Muscle of leg (tissue), 11 donors: ENCODE measurements around the gene BHLHE23. TPM values are rescaled to one million over a fixed set of nuclear protein-coding genes. Genes with fewer than 3 reads are reported as not detected.
A peak's percentile ranks its signal among the peaks of the same experiment; 100 is the strongest.

Experiments
- DNase-seq: peaks from one replicate; pipeline ENCODE4 v3.0.0; 2013
- H3K27ac ChIP-seq: one replicate; pipeline ENCODE4 v1.5.1; 2013; ENCODE audit warnings: mild to moderate bottlenecking, low read length, control low read depth
- H3K27me3 ChIP-seq: one replicate; pipeline ENCODE4 v1.6.1; 2013; ENCODE audit warnings: low read length; ENCODE audit not compliant: control insufficient read depth, insufficient read depth
- H3K36me3 ChIP-seq: one replicate; pipeline ENCODE4 v1.6.1; 2013; ENCODE audit warnings: low read length; ENCODE audit not compliant: control insufficient read depth, insufficient read depth
- H3K4me1 ChIP-seq: one replicate; pipeline ENCODE4 v1.6.1; 2013; ENCODE audit warnings: low read length; ENCODE audit not compliant: control insufficient read depth, insufficient read depth
- H3K4me3 ChIP-seq: one replicate; pipeline ENCODE4 v1.5.1; 2013; ENCODE audit warnings: low read length, control low read depth
- H3K9me3 ChIP-seq: replicated peaks from 2 replicates; pipeline ENCODE4 v1.6.1; 2013; ENCODE audit warnings: low read depth, low read length; ENCODE audit not compliant: control insufficient read depth
- WGBS: methylation state at CpG from one replicate; pipeline ENCODE4 v1.1.5; 2013; ENCODE audit warnings: missing lambda C conversion rate; ENCODE audit not compliant: insufficient coverage; 5-methylcytosine and 5-hydroxymethylcytosine counted together
- polyA plus RNA-seq, 8 donors: library from polyadenylated mRNA; unstranded; fragments of 120-200 nt; gene quantifications; one replicate each; pipeline versions ENCODE4 v1.2.1 to v1.2.3, GENCODE V29; 2013; ENCODE audit warnings: inconsistent platforms in 1 of 8, low replicate concordance in 1 of 8; ENCODE audit not compliant: insufficient read length in 8 of 8, insufficient read depth in 1 of 8
- total RNA-seq: library from RNA; stranded (reverse); fragments of 120-200 nt; gene quantifications from one replicate; pipeline ENCODE4 v1.2.4, GENCODE V29; 2013

Gene BHLHE23
- total and polyA plus RNA-seq, 9 donors, result not detected

GRCh38 chr20:63000958-63001357 is 5.8 kb downstream of the BHLHE23 start:
- Histone ChIP-seq H3K9me3 (no peaks in the 10 kb centered on the region), H3K4me3 (no peak overlapping the region), H3K36me3 (no peaks in the 10 kb centered on the region), H3K27ac (no peak overlapping the region), H3K4me1 (peaks cover 6% of the 10 kb centered on the region), H3K27me3 (peaks cover 87% of the 10 kb centered on the region)
- WGBS, result 40% methylated on average over 7 of the region's 11 CpGs
- DNase-seq, result no peak

- no peaks in the 10 kb centered on the region for H3K9me3 ChIP-seq
- H3K36me3 ChIP-seq, result no peaks in the 10 kb centered on the region
- no peak overlapping the region for H3K4me3 ChIP-seq
- H3K27me3 ChIP-seq, result peaks cover 82% of the 10 kb centered on the region
- WGBS, result 85% methylated on average over 11 of the region's 14 CpGs
- H3K27ac ChIP-seq, result no peak overlapping the region
- DNase-seq, result no peak
- H3K4me1 ChIP-seq, result peaks cover 15% of the 10 kb centered on the region
These were observed 6.7 kb downstream of the BHLHE23 start for GRCh38 chr20:63000036-63000435.

- Histone ChIP-seq H3K9me3 (no peaks in the 10 kb centered on the region), H3K27me3 (peaks cover 81% of the 10 kb centered on the region), H3K36me3 (no peaks in the 10 kb centered on the region), H3K4me3 (no peak overlapping the region), H3K27ac (no peak overlapping the region), H3K4me1 (peaks cover 18% of the 10 kb centered on the region)
- 70% methylated on average over 15 of the region's 16 CpGs for WGBS
- no peak for DNase-seq
These were observed 7.2 kb downstream of the BHLHE23 start for GRCh38 chr20:62999580-62999979.

- no peak overlapping the region for H3K4me3 ChIP-seq
- H3K27ac ChIP-seq, result no peak overlapping the region
- peaks cover 28% of the 10 kb centered on the region for H3K4me1 ChIP-seq
- H3K27me3 ChIP-seq, result peaks cover 75% of the 10 kb centered on the region
- WGBS, result 88% methylated on average over 4 of the region's 5 CpGs
- H3K9me3 ChIP-seq, result no peaks in the 10 kb centered on the region
- no peaks in the 10 kb centered on the region for H3K36me3 ChIP-seq
- no peak for DNase-seq
These were observed 8.3 kb downstream of the BHLHE23 start for GRCh38 chr20:62998449-62998848.

- H3K9me3 ChIP-seq, result no peaks in the 10 kb centered on the region
- peaks cover 28% of the 10 kb centered on the region for H3K4me1 ChIP-seq
- no peak for DNase-seq
- H3K4me3 ChIP-seq, result no peak overlapping the region
- 18% methylated on average over 16 of the region's 20 CpGs for WGBS
- H3K27ac ChIP-seq, result no peak overlapping the region
- H3K36me3 ChIP-seq, result no peaks in the 10 kb centered on the region
- H3K27me3 ChIP-seq, result peaks cover 71% of the 10 kb centered on the region
These were observed 9.2 kb downstream of the BHLHE23 start for GRCh38 chr20:62997417-62998035.

- 76% methylated on average over 6 of the region's 14 CpGs for WGBS
- Histone ChIP-seq H3K36me3 (no peaks in the 10 kb centered on the region), H3K9me3 (no peaks in the 10 kb centered on the region), H3K27ac (no peak overlapping the region), H3K4me3 (no peak overlapping the region), H3K27me3 (peaks cover 66% of the 10 kb centered on the region), H3K4me1 (peaks cover 28% of the 10 kb centered on the region)
- DNase-seq, result no peak
These were observed 10.2 kb downstream of the BHLHE23 start for GRCh38 chr20:62996596-62996982.

- Histone ChIP-seq H3K27me3 (peaks cover 64% of the 10 kb centered on the region), H3K27ac (no peak overlapping the region), H3K4me1 (peaks cover 28% of the 10 kb centered on the region), H3K4me3 (no peak overlapping the region), H3K36me3 (no peaks in the 10 kb centered on the region), H3K9me3 (no peaks in the 10 kb centered on the region)
- WGBS, result 65% methylated on average over 21 of the region's 25 CpGs
- no peak for DNase-seq
These were observed 10.7 kb downstream of the BHLHE23 start for GRCh38 chr20:62995898-62996595.

GRCh38 chr20:62995481-62995880 is 11.3 kb downstream of the BHLHE23 start:
- peaks cover 28% of the 10 kb centered on the region for H3K4me1 ChIP-seq
- H3K27ac ChIP-seq, result no peak overlapping the region
- WGBS, result 59% methylated on average over 6 of the region's 11 CpGs
- no peak overlapping the region for H3K4me3 ChIP-seq
- H3K36me3 ChIP-seq, result no peaks in the 10 kb centered on the region
- no peak for DNase-seq
- peaks cover 61% of the 10 kb centered on the region for H3K27me3 ChIP-seq
- no peaks in the 10 kb centered on the region for H3K9me3 ChIP-seq

- H3K9me3 ChIP-seq, result no peaks in the 10 kb centered on the region
- DNase-seq, result no peak
- H3K36me3 ChIP-seq, result no peaks in the 10 kb centered on the region
- peaks cover 28% of the 10 kb centered on the region for H3K4me1 ChIP-seq
- no peak overlapping the region for H3K4me3 ChIP-seq
- 29% methylated on average over 16 of the region's 19 CpGs for WGBS
- H3K27ac ChIP-seq, result peak overlapping the region; percentile 3
- H3K27me3 ChIP-seq, result peaks cover 56% of the 10 kb centered on the region
These were observed 11.9 kb downstream of the BHLHE23 start for GRCh38 chr20:62994869-62995281.

GRCh38 chr20:62993856-62994494 is 12.8 kb downstream of the BHLHE23 start:
- Histone ChIP-seq H3K36me3 (no peaks in the 10 kb centered on the region), H3K9me3 (no peaks in the 10 kb centered on the region), H3K4me3 (no peak overlapping the region), H3K27me3 (peaks cover 50% of the 10 kb centered on the region), H3K27ac (peak overlapping the region; percentile 20), H3K4me1 (peaks cover 31% of the 10 kb centered on the region)
- DNase-seq, result peak; percentile 74
- WGBS, result 72% methylated on average over 19 of the region's 23 CpGs
